Omental fat pad (tissue), 4 donors: ENCODE data around the gene NHLRC4. TPM values are rescaled to one million over a fixed set of nuclear protein-coding genes. Genes with fewer than 3 reads are reported as not detected.
"Not testable (repeated sequence)": the region's sequence is repeated elsewhere in the genome, so short reads cannot be mapped to it uniquely, and the experiment has no call there.

ENCODE experiments used
- ATAC-seq: fragments of 150-250 bp; one replicate; pipeline ENCODE4 v1.9.1; 2016; ENCODE audit warnings: mild to moderate bottlenecking, moderate library complexity; ENCODE audit not compliant: low FRiP score
- DNase-seq: peaks from one replicate; pipeline ENCODE4 v3.0.0-alpha.2; 2019; ENCODE audit warnings: low spot score
- CTCF ChIP-seq, 3 donors: fragments of 450-650 bp; IDR thresholded peaks; one replicate each; pipeline ENCODE4 v1.5.1; 2016 to 2017; ENCODE audit warnings: antibody characterized with exemption in 3 of 3, mild to moderate bottlenecking in 3 of 3, moderate library complexity in 2 of 3
- total RNA-seq, 4 donors: library from RNA; depleted of rRNA; stranded (reverse); fragments of >200 nt; gene quantifications; one replicate each; pipeline ENCODE4 v1.1.0, GENCODE V29; 2016

NHLRC4 gene
- total RNA-seq, 4 donors from 2014 or later, result 0.24 to 5.5 (median 1.2) TPM

- ATAC-seq (no peak), DNase-seq (no peak)
- TF ChIP-seq CTCF (IDR thresholded peaks at IDR 0.05), result no peak
Measured at GRCh38 chr16:592518-593306, 25.9 kb downstream of the NHLRC4 start.

GRCh38 chr16:593406-593805 is 26.6 kb downstream of the NHLRC4 start:
- ATAC-seq (no peak), DNase-seq (no peak)
- TF ChIP-seq CTCF (IDR thresholded peaks at IDR 0.05), result no peak

- TF ChIP-seq CTCF (IDR thresholded peaks at IDR 0.05), result no peak
- ATAC-seq (no peak), DNase-seq (no peak)
Measured at GRCh38 chr16:593807-594206, 27.0 kb downstream of the NHLRC4 start.

- no peak for TF ChIP-seq CTCF (IDR thresholded peaks at IDR 0.05)
- DNase-seq (no peak), ATAC-seq (no peak)
Measured at GRCh38 chr16:595094-595528, 28.3 kb downstream of the NHLRC4 start.

- ATAC-seq (no peak), DNase-seq (no peak)
- TF ChIP-seq CTCF (IDR thresholded peaks at IDR 0.05), result no peak
Measured at GRCh38 chr16:595942-596735, 29.3 kb downstream of the NHLRC4 start.

- ATAC-seq, result no peak
- no peak for TF ChIP-seq CTCF (IDR thresholded peaks at IDR 0.05)
- DNase-seq, result no peak
Measured at GRCh38 chr16:596736-597060, 29.9 kb downstream of the NHLRC4 start.

GRCh38 chr16:597655-598054 is 30.9 kb downstream of the NHLRC4 start:
- ATAC-seq, DNase-seq: not testable (repeated sequence)
